GM12874 (cell line): ENCODE results near the gene RSKR.

Experiments used
- TF ChIP-seq, protein P1 (sequence below): IDR thresholded peaks from 2 replicates; pipeline ENCODE4 v1.5.1; 2011; ENCODE audit warnings: low read depth, mild to moderate bottlenecking, control low read depth, low read length, moderate library complexity; ENCODE audit not compliant: insufficient read depth

The RSKR gene

DNA sequence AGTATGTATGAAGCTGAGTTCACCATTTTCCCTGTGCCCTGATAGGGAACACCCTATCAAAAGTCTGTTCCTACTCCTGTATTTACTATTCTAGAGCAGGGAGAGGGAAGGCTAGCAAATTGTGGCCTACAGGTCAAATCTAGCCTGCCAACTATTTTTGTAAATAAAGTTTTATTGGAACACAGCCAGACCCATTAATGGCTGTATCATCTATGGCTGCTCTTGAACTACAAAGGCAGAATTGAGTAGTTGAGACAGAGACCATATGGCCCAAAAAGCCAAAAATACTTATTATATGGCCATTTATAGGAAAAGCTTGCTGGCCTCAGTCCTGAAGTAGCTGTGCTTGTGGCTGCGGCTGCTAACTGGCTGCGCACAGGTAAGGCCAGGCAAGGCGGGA, 33.0 kb downstream of the RSKR start:
- TF ChIP-seq, protein P1, sequence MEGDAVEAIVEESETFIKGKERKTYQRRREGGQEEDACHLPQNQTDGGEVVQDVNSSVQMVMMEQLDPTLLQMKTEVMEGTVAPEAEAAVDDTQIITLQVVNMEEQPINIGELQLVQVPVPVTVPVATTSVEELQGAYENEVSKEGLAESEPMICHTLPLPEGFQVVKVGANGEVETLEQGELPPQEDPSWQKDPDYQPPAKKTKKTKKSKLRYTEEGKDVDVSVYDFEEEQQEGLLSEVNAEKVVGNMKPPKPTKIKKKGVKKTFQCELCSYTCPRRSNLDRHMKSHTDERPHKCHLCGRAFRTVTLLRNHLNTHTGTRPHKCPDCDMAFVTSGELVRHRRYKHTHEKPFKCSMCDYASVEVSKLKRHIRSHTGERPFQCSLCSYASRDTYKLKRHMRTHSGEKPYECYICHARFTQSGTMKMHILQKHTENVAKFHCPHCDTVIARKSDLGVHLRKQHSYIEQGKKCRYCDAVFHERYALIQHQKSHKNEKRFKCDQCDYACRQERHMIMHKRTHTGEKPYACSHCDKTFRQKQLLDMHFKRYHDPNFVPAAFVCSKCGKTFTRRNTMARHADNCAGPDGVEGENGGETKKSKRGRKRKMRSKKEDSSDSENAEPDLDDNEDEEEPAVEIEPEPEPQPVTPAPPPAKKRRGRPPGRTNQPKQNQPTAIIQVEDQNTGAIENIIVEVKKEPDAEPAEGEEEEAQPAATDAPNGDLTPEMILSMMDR = no peak

DNA sequence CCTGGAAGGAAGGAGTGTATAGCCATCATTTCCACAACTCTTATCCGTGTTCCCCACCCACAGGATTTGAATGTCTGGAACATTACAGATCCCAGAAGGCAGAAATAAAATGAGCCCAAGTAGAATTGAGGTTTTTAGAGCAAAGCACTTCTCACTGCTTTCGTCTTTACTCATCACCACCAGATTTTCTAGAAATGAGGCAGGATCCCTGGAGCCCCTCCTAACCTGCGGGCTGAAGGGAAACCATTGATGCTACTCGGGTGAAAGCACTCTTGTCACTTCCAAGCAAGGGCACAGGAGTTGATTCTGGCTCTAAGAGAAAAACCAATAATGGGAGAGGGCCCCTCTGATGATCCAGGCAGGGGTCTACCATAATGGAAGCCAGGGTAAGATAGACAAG, 34.5 kb downstream of the RSKR start:
- TF ChIP-seq, protein P1 = no peak

DNA sequence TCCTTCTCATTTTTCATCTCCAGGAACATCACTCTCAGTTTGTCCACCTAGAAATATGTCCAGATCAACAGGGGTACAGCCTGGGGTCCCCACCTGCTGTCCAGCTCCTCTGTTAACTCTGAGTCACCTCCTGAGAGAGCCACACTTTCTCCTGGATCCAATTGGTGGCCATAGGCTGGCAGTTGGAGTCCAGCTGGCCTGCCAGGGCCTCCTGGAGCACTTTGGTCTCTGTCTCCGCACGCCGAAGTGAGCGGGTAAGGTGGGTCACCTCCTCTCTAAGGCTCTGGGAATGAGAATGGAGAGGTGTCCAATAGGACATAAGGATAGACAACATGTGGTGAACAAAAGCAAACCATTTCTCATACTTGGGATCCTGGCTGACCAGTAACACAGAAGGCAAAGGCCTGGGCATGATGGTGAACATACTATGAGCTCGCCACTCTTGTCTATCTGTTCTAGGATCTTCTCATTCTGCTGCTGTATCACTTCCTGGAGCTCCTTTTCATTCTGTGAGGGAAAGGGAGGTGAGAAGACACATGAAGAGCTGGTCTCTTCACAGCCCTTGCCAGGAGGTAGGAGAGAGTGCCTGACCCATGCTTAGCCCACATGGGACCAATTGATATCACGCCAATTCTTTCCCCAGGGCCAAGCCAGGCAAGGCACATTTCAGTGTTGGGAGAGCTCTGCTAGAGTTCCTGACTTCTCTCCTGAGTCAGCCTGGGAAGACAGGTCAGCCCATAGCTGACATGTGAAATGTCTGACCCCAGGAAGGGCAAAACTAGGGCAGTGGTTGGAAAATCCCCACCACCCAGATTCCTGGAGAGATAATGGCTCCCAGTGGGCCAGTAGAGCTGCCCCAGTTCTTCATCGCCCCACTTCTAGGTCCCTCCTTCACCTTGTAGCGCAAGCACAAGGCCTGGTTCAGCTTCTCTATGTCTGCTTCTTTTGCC, 35.5 kb downstream of the RSKR start:
- TF ChIP-seq, protein P1 = no peak

DNA sequence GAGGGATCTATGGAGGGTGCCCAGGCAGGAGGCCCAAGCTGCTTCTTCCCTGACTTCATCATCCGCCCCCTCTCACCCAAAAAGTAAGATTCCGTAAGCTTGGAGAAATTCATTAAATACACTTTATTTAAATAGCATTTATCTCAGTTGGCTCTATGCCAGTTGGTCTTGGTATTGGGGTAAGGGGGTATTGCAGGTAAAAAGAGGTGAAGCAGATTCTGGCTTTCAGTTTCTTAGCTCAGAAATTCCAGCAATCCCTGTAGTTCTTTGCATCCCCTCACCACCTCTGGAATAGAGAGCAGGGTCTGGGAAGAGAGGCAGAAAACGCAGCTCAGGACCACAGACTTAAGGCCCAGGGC, 36.5 kb downstream of the RSKR start:
- TF ChIP-seq, protein P1 = no peak

DNA sequence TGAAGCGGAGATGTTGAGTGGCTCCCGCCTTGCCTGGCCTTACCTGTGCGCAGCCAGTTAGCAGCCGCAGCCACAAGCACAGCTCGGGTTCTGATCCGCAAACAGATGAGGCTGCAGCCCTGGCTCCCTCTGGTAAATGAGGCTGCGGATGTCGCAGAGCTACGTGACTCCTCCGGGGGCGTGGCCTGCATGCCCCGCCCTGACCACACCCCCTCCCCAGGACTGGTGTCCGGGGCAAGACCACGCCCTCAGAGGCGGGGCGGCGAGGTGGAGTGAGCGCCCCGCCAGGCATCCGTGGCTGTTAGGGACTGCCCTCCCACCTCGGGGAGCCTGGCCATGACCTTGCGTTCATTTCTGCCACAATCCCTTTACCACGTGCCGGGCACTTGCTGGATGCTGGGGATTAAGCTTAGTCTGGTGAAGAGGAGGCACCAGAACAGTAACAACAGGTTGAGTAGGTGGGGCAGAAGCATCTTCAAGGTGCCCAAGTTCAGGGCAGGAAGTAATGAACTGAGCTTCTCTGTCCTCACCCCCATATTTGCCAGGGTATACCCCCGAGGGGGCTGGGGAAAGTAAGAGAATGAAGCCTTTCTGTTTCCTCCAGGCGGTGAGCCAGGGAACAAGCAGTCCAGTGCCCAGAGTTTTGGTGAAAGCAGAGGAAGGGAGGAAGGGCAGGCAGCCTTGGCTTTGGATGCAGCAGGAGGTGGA, 37.1 kb downstream of the RSKR start, which contains the start of gene ALDOC:
ALDOC (minus strand) TSS at position 138 of the 708 bp plus-strand sequence. CDS start 1,363 bp downstream, outside the sequence.
- TF ChIP-seq, protein P1 = no peak

DNA sequence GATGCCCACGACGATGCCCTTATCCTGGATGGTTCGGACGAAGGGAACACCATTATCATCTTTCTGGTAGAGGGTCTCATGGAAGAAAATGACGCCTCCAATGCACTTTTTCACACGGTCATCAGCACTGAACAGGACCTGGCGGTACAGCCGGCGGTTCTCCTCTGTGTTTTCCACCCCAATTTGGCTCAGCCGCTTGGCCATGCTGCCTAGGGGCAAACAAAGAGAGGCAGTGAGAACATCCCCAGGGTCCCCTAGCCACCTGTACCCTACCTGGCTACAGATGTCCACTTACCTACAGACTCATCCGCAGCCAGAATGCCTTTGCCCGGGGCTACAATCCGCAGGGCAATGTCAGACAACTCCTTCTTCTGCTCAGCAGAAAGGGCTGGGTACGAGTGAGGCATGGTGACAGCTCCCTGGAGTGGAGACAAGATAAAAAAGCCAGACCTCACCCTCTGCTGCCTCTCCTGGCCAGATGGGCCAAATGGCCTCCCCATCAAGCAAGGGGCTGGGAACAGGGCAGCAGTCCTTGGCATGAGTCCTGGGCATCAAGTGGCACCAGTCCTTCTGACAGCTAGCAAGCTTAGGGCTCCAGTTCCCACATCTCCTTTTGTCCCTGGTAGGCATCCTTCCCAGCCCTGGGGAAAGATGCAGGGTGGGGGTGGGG, 38.7 kb downstream of the RSKR start:
- TF ChIP-seq, protein P1 = peak; percentile 33; the same call in 1 of the 2 replicates

DNA sequence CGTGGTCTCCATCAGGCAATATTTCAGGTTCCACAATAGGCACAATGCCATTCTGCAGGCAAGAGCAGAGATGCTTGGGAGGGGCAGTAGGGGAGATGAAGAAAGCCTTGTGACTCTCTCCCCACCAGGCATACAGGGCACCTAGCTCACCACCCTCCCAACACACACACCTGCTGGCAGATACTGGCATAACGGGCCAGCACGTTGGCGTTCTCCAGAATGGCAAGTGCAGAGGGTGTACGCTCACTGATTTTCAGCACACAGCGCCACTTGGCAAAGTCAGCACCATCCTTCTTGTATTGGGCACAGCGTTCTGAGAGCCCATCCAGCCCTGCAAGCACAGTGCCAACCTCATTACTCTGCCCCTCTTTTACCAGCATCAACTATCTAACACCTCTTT, 39.5 kb downstream of the RSKR start:
- TF ChIP-seq, protein P1 = peak; percentile 15; the same call in 1 of the 2 replicates
